ENCODE data around the gene MUSTN1. TPM values are rescaled to one million over a fixed set of nuclear protein-coding genes. Genes with fewer than 3 reads are reported as not detected.

MUSTN1 gene
- total RNA-seq, 1 donor from 2014 or later, result 0.38 TPM

DNA sequence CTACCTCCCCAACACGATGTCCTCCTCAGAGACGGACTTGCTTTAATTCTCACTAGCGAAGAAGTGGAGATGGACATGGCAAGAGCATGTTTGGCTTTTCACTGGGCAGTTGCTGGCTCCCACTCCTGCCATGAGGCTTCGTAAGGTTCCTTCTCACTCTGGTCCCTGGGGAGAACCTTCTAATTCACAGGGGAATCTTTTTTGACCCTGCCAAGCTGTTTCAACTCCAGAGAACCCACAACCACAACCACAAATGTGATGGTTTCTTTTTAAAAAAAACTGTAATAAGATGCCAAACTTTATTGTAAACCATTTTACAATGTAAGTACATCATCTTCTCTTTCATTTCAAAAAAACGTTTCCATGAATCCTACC is 1.6 kb upstream of the MUSTN1 start:
- no peak for DNase-seq (ENCODE audit: low spot score)
- ATAC-seq, result no peak

DNA sequence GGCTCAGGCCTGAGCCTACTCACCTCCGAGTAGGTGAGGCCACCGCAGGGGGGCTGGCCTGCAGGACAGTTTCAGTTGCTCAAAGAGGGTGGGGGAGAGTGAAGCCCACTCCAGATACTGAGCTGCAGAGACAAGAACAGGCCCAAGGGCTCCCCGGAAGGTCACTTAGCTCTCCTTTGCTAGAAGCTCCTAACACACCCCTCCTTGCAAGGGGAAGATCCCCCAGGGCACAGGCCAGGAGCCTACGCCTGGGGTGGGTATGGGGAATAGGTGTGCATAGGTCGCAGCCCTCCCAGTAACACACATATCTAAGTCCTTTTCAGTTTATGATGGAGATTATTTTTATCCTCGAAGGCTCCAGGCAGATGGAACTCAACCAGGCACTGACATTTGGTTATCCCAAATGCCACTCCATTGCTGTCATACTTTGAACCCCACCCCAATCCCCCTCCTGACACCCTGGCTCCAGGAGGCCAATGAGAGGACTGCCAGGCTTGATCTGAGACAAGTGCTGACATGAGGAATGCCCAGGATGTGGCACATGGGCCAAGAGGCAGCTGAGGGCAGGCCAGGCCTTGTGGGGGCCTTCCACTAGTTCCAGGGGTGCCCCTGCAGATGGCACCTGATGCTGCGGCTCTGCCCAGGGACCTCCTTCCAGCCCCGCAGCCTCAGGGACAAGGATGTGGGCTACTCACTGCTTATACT is 1.1 kb upstream of the MUSTN1 start:
- no peak for ATAC-seq
- no peak for DNase-seq (ENCODE audit: low spot score)

DNA sequence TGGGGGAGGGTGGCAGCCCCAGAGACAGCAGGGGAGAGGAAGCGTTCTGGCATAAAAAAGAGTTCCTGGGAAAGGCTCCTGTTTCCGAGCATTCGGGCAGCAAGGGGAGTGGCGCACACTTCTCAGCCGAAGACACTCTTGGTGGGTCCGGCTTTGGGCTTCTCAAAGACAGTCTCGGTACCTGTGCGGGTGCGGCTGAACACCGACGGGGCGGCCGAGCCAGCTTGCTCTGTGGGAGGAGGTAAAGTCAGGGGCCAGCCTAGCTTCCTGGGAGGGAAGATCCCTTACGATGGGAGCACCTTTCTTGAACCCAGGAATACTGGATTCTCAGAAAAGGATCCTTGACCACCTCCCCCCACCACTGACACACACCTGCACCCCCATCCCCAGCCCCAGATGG is 1.6 kb downstream of the MUSTN1 start:
- no peak for DNase-seq (ENCODE audit: low spot score)
- no peak for ATAC-seq

DNA sequence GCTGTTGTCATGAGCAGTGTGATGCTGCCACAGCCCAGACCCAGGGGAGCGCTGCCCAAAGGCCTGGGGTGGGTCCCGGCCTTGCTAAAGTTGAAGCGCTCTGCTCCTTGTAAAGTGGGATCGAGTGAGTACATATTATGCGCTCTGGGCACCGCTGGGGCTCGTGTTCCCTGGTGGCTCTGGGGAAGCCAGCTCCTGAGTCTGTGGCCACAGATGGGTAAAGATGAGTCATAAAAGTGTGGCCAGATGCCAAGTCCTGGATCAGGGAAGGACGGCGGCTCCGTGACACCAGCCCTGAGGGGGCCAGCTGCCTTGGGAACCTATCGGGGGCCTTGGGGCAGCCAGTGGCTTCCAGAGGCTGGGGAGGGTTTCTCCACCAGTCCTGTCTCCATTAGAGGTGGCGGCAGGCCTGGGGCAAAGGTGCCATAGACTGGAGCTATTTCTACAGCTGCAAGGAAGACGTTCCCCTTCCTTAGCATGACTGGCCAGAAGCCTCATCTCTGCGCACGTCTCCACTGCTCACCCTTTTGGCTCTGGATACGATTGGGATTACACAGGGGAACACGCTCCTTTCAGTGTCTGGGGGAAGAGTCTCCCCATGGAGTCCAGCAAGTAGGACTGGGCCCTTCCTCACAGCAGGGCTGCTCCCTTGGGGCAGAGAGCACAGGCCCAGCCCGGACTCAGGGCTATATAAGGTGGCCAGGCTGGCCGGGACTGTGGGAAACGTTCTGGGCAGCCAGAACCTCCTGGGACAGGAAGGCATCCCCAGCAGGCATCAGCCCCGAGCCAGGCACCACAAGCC is 3.1 kb downstream of the MUSTN1 start:
- ATAC-seq, result peak; percentile 24

DNA sequence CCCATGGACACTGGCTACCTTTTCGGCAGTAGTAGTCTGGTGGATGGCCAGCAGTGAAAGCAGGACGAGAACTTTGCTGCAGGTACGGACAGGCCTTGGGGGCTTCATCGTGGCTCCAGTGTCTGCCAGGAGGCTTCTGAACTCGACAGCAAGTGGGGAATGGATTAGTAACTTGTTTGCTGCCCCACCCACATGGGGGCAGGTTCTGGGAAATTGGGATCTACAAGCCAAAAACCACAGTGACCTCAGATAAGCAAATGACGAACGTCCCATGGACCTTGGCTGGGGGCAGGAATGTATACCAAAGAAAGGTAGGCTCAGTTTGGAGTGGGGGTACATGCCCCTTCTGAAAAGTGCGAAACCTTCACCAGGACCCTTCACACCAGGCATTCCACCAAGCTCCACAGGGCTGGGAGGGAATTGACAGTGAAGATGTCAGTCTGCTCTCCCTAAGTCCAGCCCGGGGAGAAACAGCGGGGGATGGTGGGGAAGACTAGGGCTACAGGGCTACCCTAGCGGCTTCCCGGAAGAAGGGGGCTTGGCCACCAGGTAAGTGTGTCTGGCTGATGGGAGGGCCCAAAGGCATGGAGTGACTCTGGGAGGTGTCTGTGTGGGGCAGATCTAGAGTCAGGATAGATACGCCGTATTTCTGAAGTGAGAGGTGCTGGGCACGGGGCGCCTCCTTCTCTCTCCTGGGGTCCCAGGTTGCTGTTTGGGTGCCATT is 4.1 kb downstream of the MUSTN1 start, which contains the start of gene ITIH4:
Gene ITIH4, minus strand, starts transcription at position 138 of the 724 bp plus-strand sequence. Its CDS starts 30 bp downstream, at position 108.
- peak; percentile 94 for DNase-seq (ENCODE audit: low spot score)
- ATAC-seq, result peak; percentile 41

More for the DNA sequence above, 3.1 kb downstream of the MUSTN1 start:
- peak; percentile 83 for DNase-seq (ENCODE audit: low spot score)

DNA sequence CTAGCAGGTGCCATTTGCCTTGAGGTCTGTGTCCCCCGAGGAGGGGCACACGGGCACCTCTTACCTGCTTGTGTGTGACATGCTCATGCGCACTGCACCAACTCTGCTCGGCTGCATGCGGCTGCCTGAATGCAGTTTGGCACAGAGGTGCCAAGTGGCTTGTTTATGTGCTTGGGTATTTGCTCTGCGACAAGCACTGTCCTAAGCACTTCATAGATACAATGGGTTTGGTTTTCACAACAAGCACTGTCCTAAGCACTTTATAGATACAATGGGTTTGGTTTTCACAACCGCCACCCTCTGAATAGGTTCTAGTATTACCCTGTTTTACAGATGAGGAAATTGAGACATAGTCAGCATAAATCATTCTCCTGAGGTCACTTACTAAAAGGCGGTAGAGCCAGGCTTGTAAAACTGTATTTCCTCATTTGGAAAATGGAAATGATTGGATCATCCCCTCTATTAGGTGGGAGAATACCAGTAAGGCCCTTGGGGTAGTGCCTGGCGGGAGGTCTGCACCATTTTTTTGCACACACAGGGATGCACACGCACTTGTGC is 4.8 kb downstream of the MUSTN1 start:
- DNase-seq (ENCODE audit: low spot score), result no peak
- peak; percentile 4 for ATAC-seq

DNA sequence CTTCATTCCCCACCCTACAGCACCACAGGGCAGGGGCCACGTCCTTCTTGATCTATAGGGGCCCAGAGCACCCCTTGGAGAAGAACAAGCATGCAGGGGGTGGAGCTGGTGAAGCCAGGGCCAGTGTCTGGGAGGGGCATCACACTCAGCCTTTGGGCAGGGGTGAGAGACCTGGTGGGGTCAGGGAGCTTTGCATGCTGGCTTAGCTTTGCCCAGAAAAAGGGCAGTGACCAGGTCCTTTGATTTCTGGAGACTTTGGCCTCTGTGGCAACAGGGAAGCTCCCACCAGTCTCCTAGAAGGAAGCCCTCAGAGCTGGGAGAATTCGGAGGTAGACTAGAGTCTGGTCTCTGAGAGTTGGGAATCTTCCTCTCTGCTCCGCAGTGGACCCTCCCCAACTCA is 5.3 kb downstream of the MUSTN1 start:
- DNase-seq (ENCODE audit: low spot score), result peak; percentile 88
- ATAC-seq, result peak; percentile 37

DNA sequence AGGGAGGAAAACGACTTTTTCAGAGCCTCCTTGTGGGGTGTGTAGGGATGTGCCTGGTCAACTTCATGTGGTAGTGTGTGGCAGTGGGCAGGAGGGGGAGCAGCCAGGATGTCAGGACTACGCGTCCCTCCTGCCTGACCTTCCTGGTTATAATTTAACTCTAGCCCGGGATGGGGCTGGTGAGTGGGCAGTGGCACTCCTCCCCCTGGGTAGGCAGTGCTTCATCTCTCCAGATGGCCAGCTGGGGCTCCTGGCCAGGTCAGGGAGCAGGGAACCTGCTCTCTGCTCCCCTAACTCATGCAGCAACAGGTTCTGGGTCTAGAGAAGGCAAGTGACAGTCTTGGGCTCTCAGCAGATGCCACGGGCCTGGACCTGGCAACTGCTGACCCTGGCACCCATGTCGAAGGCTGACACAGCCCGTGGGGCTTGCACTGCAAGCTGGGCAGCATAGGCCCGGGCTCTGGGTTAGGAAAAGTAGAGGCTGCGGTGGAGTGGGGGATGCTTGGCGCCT is 6.9 kb downstream of the MUSTN1 start:
- ATAC-seq (peak; percentile 54), DNase-seq (ENCODE audit: low spot score) (peak; percentile 94)

DNA sequence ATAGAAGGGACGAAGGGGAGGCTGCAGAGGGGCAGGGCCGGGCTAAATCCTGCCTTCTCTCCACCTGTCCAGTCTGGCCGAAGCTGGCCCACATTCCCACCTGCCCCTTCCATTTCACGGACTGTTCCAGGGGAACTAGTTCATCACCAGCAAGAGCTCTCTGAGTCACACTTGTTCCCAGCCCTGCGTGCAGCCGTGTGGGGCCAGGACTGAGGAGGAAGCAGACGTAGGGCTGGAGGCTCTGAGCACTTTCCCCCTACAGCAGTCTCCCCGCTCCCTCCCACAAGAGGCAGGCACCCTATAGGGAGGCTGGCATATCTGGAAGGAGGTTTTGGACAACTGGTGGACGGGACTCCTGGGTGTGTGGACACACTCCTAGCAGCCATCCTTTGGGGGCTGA is 7.4 kb downstream of the MUSTN1 start:
- DNase-seq (ENCODE audit: low spot score), result no peak

DNA sequence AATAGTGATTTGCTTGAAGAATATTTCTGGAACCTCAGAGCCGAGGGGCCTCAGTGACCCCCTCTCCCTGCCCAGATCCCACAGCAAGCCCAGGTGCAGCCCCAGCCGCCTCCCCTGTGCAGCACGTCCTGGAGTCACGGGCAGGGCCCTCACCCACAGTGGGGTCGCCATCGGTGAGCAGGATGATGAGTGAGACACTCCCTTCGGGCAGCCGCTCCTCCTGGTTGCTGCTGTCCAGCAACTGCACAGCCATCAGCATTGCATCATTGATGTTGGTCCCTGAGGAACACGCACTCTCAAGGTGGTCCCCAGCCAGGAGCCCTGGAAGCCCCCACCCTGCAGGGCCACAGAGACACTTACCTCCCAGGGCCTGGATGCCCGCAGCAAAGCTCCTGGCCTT is 10.8 kb downstream of the MUSTN1 start:
- DNase-seq (ENCODE audit: low spot score), result no peak
- no peak for ATAC-seq

More for the DNA sequence above, 7.4 kb downstream of the MUSTN1 start:
- no peak for ATAC-seq

DNA sequence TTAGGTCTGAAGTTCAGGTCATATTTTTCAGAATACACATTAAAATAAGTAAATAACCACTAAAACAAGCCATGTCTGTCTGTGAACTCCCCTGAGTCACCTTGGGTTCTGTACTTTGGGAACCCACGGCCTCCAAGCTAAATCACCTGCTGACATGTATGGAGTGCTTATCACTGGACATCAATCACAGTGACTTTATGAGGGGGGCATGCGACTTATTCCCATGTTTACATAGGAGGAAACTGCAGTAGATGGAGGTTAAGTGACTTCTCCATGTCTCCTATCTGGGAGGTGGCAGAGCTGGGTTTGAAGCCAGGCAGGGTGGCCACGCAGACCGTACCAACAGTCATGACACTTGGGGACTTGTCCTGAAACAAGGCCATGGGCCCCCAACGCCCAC is 12.5 kb downstream of the MUSTN1 start:
- DNase-seq (ENCODE audit: low spot score), result no peak
- no peak for ATAC-seq

DNA sequence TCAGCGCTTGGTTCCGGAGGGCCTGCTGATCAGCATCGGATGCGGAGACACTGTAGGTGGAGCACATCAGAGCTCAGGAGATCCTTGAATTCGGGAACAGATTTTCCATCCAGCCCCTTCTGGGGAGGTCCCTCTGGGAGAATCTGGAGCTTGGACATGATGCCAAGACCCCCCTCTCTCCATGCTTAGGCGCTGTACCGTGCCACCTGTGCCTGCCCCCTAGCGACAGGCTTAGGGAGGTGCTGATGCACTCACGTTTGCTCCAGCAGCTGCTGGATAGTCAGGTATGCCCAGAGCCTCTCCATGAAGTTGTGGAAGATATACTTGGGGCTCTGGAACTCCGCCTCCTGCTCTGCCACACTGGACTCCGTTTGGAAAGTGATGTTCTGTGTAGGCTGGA is 14.1 kb downstream of the MUSTN1 start:
- DNase-seq (ENCODE audit: low spot score) (peak; percentile 52), ATAC-seq (peak; percentile 17)

DNA sequence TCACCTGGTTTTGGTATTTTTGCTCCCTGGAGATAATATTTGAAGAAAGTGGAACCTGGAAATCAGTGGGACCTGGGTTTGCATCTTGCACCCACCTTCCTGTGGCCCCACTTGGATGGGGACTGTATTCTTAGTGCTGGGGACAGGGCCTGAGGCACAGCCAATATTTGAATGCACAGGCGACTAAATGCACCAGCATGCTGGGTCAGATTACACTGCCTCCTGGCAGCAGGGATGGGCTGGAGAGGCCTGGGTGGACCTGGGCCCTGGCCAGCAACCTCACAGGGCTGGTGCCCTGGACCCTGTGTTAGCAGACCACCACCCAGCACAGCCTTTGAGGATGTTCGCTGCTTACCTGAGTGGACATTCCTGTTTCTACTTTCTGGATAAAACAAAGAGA is 14.9 kb downstream of the MUSTN1 start:
- DNase-seq (ENCODE audit: low spot score) (no peak), ATAC-seq (no peak)

DNA sequence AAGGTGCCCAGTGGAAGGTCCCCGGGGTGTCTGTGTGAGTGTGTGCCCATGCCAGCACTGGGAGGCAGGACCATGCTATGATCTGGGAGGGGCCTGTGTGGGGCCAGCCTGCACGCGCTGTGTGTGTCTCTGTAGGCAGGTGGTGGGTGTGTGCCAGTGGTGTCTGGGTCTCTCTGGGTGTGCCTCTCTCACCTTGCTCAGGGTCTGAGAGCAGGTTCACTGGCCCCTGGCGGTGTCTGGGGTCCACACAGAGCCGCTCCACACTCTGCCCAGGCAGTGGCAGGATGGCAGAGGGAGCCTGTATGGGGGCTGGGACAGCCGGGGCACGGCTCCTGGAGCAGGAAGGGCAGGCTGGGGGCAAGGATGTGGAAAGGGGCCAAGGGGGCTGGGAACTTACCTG is 17.0 kb downstream of the MUSTN1 start:
- DNase-seq (ENCODE audit: low spot score) (peak; percentile 52), ATAC-seq (no peak)

DNA sequence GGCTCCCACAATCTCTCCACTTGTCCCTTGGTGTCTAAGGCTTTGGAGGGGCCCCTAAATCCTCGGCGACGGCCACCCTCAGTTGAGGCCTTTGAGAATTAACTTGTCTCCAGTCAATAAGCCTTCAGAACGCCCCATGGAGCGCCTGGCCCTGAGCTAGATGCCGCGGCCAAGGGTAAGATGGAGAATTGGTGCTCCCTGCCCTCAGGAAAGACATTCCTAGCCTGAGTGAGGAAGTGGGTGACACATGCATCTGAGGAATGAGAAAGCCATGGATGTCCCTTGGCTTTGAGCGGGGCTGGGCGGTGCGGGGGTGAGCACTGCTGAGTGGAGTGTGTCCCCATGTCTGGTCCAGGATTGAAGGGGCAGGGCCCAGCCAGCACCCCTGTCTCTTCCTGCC is 17.6 kb downstream of the MUSTN1 start:
- DNase-seq (ENCODE audit: low spot score) (no peak), ATAC-seq (peak; percentile 0)

DNA sequence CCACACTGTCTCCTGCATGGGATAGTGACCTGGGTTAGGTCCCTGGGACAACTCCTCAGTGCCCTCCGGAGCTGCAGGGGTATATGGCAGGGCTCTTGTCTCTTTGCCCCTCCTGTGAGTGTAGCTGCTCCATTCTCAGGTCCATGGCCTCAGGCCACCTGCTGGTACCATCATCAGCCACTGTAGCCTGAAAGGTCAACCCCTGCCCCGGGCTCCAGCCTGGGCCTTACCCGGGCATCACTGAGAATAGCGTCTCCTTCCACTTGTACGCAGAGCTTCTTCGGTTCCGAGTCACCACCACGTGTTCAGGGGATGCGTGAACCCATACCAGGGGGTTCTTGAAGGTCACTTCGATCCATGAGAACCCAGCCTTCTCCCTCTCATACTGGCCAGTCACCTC is 18.2 kb downstream of the MUSTN1 start:
- DNase-seq (ENCODE audit: low spot score) (peak; percentile 51), ATAC-seq (peak; percentile 1)

DNA sequence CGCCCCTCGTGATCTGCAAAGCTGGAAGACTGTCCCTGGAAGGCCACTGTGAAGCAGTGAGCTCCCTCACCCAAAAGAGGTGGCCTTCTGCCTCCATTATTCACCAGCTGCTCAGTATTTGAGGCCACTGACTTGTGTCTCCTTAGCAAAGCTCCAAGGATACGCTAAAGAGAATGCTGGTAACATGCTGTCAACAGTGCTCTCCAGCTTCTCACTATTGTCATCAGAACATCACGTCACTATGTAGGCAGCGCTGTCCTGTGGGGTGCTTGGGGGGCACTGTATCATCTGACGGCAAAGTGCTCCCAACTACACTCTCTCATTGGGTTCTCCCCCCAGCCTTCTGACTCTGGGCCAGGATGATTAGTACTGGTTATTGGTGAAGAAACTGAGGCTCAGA is 18.6 kb downstream of the MUSTN1 start:
- ATAC-seq, result no peak

DNA sequence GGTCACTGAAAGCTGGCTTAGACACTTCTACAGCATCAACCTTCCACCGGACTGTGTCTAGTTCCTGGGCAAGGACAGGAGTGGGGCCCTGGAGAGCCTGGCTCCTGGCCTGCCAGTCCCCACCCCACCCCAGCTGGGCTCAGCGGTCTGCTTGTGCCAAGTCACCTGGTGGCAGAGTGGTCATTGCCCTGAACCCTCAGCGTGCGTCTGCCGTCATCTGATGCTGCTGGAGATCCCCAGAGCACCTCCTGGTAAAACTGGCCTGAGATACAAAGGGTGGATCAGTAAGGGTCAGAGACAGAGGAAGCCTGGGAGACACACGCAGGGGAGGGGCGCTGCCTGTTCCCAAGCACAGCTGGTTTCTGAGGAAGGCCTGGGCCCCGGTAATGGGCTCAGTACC is 21.0 kb downstream of the MUSTN1 start:
- DNase-seq (ENCODE audit: low spot score) (peak; percentile 79), ATAC-seq (peak; percentile 30)

More for the DNA sequence above, 18.6 kb downstream of the MUSTN1 start:
- no peak for DNase-seq (ENCODE audit: low spot score)

DNA sequence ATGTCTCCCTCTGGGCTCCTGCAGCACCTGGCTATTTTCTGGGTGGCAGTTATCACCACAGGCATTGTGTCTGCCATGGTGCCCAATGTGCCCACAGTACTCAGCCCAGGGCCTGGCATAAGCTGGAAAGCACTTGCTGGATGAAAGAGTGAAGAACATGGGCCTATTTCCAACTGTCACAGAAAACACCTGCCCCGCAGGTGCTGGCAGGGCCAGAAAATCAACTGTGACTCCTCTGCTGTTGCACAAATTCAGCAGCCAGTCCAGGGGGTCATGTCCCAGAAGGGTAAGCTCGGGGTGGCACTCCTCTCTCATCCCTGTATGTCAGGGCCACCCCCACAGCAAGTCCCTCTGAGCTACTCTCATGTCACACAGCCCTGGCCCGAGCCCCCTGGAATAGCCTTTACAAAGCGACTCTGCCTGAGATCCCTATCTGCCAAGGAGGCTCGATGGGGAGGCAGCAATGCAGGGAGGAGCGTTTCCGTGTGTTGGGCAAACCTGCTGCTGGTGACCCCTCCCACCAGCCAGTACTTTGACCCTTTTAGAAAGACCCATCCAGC is 23.3 kb downstream of the MUSTN1 start:
- peak; percentile 51 for ATAC-seq
- DNase-seq (ENCODE audit: low spot score), result peak; percentile 82

DNA sequence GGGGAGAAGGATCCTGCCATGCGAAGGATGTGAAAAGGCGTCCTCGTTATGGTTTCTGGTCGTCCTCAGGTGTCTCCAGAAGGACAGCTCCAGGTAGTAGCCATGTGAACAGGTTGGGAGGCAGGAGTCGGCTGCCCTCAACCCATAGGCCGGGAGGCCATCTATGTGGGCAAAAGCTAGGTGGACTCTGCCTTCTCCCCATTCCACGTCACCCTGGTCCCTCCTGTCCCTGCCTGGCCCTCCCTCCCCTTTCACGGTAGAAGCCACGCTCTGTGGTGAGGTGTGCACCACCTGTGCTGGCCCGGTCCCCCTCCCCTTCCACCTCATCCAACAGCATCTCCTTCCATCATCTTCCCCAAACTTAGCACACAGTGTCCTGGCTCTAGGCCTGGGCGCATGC is 23.9 kb downstream of the MUSTN1 start:
- DNase-seq (ENCODE audit: low spot score) (peak; percentile 78), ATAC-seq (peak; percentile 52)
